Liver (tissue), 9 donors: ENCODE results near the gene SERPINI2. TPM values are rescaled to one million over a fixed set of nuclear protein-coding genes. Genes with fewer than 3 reads are reported as not detected.

ENCODE experiments used
- DNase-seq: peaks from one replicate; pipeline ENCODE4 v3.0.0-alpha.2; 2017; ENCODE audit warnings: low spot score
- H3K27ac ChIP-seq, 2 donors: one replicate each; pipeline ENCODE4 v1.7.0; 2013; ENCODE audit warnings: inconsistent platforms in 2 of 2, low read length in 2 of 2, control low read depth in 1 of 2, low read depth in 1 of 2, mild to moderate bottlenecking in 1 of 2
- H3K27me3 ChIP-seq, 4 donors: one replicate each; pipeline versions ENCODE4 v1.6.1 to v1.7.0; 2013; ENCODE audit warnings: low read length in 3 of 4, inconsistent platforms in 1 of 4, mild to moderate bottlenecking in 1 of 4, moderate library complexity in 1 of 4; ENCODE audit not compliant: control insufficient read depth in 4 of 4, insufficient read depth in 4 of 4
- H3K36me3 ChIP-seq, 4 donors: one replicate each; pipeline versions ENCODE4 v1.6.1 to v1.7.0; 2013; ENCODE audit warnings: low read length in 3 of 4, mild to moderate bottlenecking in 3 of 4, low read depth in 1 of 4, moderate library complexity in 1 of 4; ENCODE audit not compliant: control insufficient read depth in 4 of 4, insufficient read depth in 3 of 4
- H3K4me1 ChIP-seq, 4 donors: one replicate each; pipeline versions ENCODE4 v1.6.1 to v1.7.0; 2013; ENCODE audit warnings: low read length in 3 of 4, mild to moderate bottlenecking in 3 of 4, moderate library complexity in 1 of 4; ENCODE audit not compliant: control insufficient read depth in 4 of 4, insufficient read depth in 4 of 4
- H3K4me3 ChIP-seq, 3 donors: one replicate each; pipeline versions ENCODE4 v1.6.1 to v1.7.0; 2013; ENCODE audit warnings: low read length in 3 of 3, control low read depth in 1 of 3, low read depth in 1 of 3, mild to moderate bottlenecking in 1 of 3
- H3K9ac ChIP-seq, 2 donors: one replicate each; pipeline ENCODE4 v1.7.0; 2013; ENCODE audit warnings: low read length in 2 of 2, mild to moderate bottlenecking in 2 of 2, moderate library complexity in 2 of 2, control low read depth in 1 of 2, low read depth in 1 of 2
- H3K9me3 ChIP-seq, 4 donors: one replicate each; pipeline versions ENCODE4 v1.6.1 to v1.7.0; 2013; ENCODE audit warnings: low read length in 3 of 4; ENCODE audit not compliant: control insufficient read depth in 4 of 4
- EGR1 ChIP-seq, 2 donors: IDR thresholded peaks; 2 replicates each; pipeline ENCODE4 v1.6.1; 2016 to 2018; ENCODE audit warnings: antibody characterized with exemption in 2 of 2, low read depth in 2 of 2
- FOXA1 ChIP-seq: IDR thresholded peaks from 2 replicates; pipeline ENCODE4 v1.6.1; 2016; ENCODE audit warnings: antibody characterized with exemption
- FOXA2 ChIP-seq: IDR thresholded peaks from 2 replicates; pipeline ENCODE4 v1.6.1; 2016; ENCODE audit warnings: antibody characterized with exemption
- GABPA ChIP-seq, 2 donors: IDR thresholded peaks in 1 of 2; conservative IDR thresholded peaks in 1 of 2; 2 replicates each; pipeline ENCODE4 v1.6.1; 2016; ENCODE audit warnings: antibody characterized with exemption in 2 of 2, mild to moderate bottlenecking in 1 of 2, moderate library complexity in 1 of 2
- HNF4A ChIP-seq, 2 donors: conservative IDR thresholded peaks; 2 replicates each; pipeline ENCODE4 v1.6.1; 2016; ENCODE audit warnings: antibody characterized with exemption in 2 of 2, mild to moderate bottlenecking in 2 of 2
- HNF4G ChIP-seq: IDR thresholded peaks from 2 replicates; pipeline ENCODE4 v1.6.1; 2016; ENCODE audit warnings: antibody characterized with exemption
- JUND ChIP-seq, 2 donors: IDR thresholded peaks; 2 replicates each; pipeline ENCODE4 v1.6.1; 2016; ENCODE audit warnings: antibody characterized with exemption in 2 of 2
- RAD21 ChIP-seq, 2 donors: IDR thresholded peaks; 2 replicates each; pipeline ENCODE4 v1.6.1; 2016; ENCODE audit warnings: antibody characterized with exemption in 2 of 2, mild to moderate bottlenecking in 2 of 2
- RXRA ChIP-seq, 2 donors: IDR thresholded peaks; 2 replicates each; pipeline ENCODE4 v1.6.1; 2017 to 2018; ENCODE audit warnings: antibody characterized with exemption in 2 of 2, mild to moderate bottlenecking in 1 of 2
- SP1 ChIP-seq: IDR thresholded peaks from 2 replicates; pipeline ENCODE4 v1.6.1; 2018; ENCODE audit warnings: antibody characterized with exemption, mild to moderate bottlenecking
- TAF1 ChIP-seq: conservative IDR thresholded peaks from 2 replicates; pipeline ENCODE4 v1.6.1; 2016; ENCODE audit warnings: antibody characterized with exemption, mild to moderate bottlenecking
- YY1 ChIP-seq: IDR thresholded peaks from 2 replicates; pipeline ENCODE4 v1.6.1; 2016; ENCODE audit warnings: antibody characterized with exemption, mild to moderate bottlenecking
- WGBS: extraction: QIAGEN DNeasy Blood & Tissue Kit; methylation state at CpG from one replicate; pipeline ENCODE4 v1.1.7; 2013; 5-methylcytosine and 5-hydroxymethylcytosine counted together
- polyA plus RNA-seq, 2 donors: library from polyadenylated mRNA; stranded (reverse) in 1 of 2; unstranded in 1 of 2; fragments of 200-250 nt in 1 of 2; fragments of >200 nt in 1 of 2; fragmentation: Nextera tagmentation in 1 of 2; extraction: Ambion mirVana in 1 of 2; gene quantifications; one replicate each; pipeline versions ENCODE4 v1.2.1 to v1.2.3, GENCODE V29; 2013 to 2015
- total RNA-seq, 2 donors: library from RNA; depleted of rRNA; stranded (reverse); fragments of >200 nt; gene quantifications; one replicate each; pipeline ENCODE4 v1.2.3, GENCODE V29; 2014
- TF ChIP-seq, protein P1 (sequence below): IDR thresholded peaks from 2 replicates; pipeline ENCODE4 v1.6.1; 2016; ENCODE audit warnings: antibody characterized with exemption
- TF ChIP-seq, protein P2 (sequence below): IDR thresholded peaks from 2 replicates; pipeline ENCODE4 v1.6.1; 2016; ENCODE audit warnings: antibody characterized with exemption
- TF ChIP-seq, protein P3 (sequence below): IDR thresholded peaks from 2 replicates; pipeline ENCODE4 v1.6.1; 2016; ENCODE audit warnings: antibody characterized with exemption
- TF ChIP-seq, protein P4 (sequence below): IDR thresholded peaks from 2 replicates; pipeline ENCODE4 v1.6.1; 2016; ENCODE audit warnings: antibody characterized with exemption, mild to moderate bottlenecking
- TF ChIP-seq, protein P5 (sequence below): fragments of 150-350 bp; IDR thresholded peaks from 2 replicates; pipeline ENCODE4 v1.5.1; 2017; ENCODE audit warnings: improper control_type of control experiment, low read depth, low read length; ENCODE audit not compliant: missing input control
- donor health status: healthy.
- donor health status: healthy.
- donor health status: healthy.
- donor health status: healthy.
- donor health status: healthy.

SERPINI2 gene
- total and polyA plus RNA-seq, 4 donors: not detected

DNA sequence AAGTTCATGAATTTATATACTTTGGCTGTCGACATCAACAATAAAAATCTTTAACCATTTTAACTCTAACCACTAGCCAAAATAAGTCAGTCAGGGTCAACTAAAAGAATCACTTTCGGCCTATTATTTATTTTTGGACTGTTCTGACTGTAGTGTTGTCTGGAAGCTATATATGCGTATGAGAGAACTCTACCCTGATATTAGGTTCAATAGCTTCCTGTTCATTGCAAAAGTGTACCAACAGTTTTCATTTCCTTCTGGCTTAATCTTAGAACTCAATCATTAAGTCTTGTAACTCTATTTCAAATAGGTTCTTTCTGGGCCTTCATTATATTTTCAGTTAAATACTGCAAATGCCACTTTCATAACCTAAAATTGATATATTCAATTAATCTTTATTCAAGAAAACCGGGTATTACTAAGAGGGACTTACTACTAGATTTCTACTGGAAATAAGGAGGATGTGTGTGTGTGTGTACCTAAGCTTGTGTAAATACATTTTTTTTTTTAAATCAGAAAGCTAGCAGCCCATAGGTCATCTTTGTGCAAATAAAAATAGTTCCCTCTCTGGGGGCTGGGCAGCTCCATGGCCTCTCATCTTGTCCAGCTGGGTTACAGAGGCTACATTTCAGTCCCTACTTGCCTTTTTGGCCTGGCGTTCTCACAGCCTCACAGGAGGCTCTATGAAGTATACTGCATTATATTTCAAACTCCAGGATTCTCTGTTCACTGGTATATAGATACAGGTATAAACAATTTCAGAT, 5.8 kb downstream of the SERPINI2 start:
- Histone ChIP-seq H3K9me3 (no peaks in the 10 kb centered on the region), H3K36me3 (no peaks in the 10 kb centered on the region), H3K4me3 (no peak overlapping the region), H3K4me1 (peaks cover 0 to 2% (median 0%) of the 10 kb centered on the region in 4 donors), H3K27ac (no peak overlapping the region), H3K27me3 (no peaks in the 10 kb centered on the region), H3K9ac (no peak overlapping the region)
- TF ChIP-seq, protein P1, sequence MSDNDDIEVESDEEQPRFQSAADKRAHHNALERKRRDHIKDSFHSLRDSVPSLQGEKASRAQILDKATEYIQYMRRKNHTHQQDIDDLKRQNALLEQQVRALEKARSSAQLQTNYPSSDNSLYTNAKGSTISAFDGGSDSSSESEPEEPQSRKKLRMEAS: no peak
- no peak for TF ChIP-seq RXRA (IDR thresholded peaks at IDR 0.05)
- TF ChIP-seq RAD21 (IDR thresholded peaks at IDR 0.05): no peak
- TF ChIP-seq TAF1: no peak
- TF ChIP-seq, protein P2, sequence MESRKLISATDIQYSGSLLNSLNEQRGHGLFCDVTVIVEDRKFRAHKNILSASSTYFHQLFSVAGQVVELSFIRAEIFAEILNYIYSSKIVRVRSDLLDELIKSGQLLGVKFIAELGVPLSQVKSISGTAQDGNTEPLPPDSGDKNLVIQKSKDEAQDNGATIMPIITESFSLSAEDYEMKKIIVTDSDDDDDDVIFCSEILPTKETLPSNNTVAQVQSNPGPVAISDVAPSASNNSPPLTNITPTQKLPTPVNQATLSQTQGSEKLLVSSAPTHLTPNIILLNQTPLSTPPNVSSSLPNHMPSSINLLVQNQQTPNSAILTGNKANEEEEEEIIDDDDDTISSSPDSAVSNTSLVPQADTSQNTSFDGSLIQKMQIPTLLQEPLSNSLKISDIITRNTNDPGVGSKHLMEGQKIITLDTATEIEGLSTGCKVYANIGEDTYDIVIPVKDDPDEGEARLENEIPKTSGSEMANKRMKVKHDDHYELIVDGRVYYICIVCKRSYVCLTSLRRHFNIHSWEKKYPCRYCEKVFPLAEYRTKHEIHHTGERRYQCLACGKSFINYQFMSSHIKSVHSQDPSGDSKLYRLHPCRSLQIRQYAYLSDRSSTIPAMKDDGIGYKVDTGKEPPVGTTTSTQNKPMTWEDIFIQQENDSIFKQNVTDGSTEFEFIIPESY: no peak
- TF ChIP-seq SP1: no peak
- no peak for TF ChIP-seq EGR1 (IDR thresholded peaks at IDR 0.05; ENCODE audit: low read depth in 2 of 2)
- TF ChIP-seq, protein P3, sequence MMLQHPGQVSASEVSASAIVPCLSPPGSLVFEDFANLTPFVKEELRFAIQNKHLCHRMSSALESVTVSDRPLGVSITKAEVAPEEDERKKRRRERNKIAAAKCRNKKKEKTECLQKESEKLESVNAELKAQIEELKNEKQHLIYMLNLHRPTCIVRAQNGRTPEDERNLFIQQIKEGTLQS: no peak
- no peak for TF ChIP-seq FOXA2
- no peak for TF ChIP-seq HNF4A (conservative IDR thresholded peaks at IDR 0.05)
- no peak for TF ChIP-seq HNF4G
- 64% methylated on average over 5 of the region's 5 CpGs for WGBS
- DNase-seq: no peak

DNA sequence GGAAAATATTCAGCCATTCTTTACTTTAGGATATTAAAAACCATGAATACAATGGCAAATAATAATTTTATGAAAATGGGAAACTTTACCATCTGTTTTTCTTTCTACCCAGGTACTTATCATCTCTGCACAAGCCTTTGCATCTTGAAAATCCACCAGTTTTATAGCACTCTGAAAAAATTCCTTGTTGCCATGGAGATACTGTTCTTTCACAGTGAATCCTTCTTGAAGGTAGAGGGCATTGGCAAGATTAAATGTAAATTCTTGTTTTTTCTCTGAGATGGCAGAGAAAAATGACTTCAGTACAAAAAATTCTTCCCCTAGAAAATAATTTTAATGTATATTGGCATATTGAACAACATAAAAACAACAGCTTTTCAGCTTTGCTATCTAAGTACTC, 6.9 kb downstream of the SERPINI2 start:
- Histone ChIP-seq H3K27ac (no peak overlapping the region), H3K9ac (no peak overlapping the region), H3K4me1 (peaks cover 0 to 2% (median 0%) of the 10 kb centered on the region in 4 donors), H3K36me3 (no peaks in the 10 kb centered on the region), H3K4me3 (no peak overlapping the region), H3K27me3 (no peaks in the 10 kb centered on the region), H3K9me3 (no peaks in the 10 kb centered on the region)
- DNase-seq: no peak
- TF ChIP-seq SP1 (no peak), JUND (IDR thresholded peaks at IDR 0.05) (no peak), RAD21 (IDR thresholded peaks at IDR 0.05) (no peak), GABPA (IDR thresholded peaks at IDR 0.05 in 1 of 2, conservative IDR thresholded peaks at IDR 0.05 in 1 of 2) (no peak), HNF4G (no peak), FOXA2 (no peak), TAF1 (no peak), HNF4A (conservative IDR thresholded peaks at IDR 0.05) (no peak), FOXA1 (no peak), RXRA (IDR thresholded peaks at IDR 0.05) (no peak), YY1 (no peak), EGR1 (IDR thresholded peaks at IDR 0.05; ENCODE audit: low read depth in 2 of 2) (no peak)
- TF ChIP-seq, protein P4, sequence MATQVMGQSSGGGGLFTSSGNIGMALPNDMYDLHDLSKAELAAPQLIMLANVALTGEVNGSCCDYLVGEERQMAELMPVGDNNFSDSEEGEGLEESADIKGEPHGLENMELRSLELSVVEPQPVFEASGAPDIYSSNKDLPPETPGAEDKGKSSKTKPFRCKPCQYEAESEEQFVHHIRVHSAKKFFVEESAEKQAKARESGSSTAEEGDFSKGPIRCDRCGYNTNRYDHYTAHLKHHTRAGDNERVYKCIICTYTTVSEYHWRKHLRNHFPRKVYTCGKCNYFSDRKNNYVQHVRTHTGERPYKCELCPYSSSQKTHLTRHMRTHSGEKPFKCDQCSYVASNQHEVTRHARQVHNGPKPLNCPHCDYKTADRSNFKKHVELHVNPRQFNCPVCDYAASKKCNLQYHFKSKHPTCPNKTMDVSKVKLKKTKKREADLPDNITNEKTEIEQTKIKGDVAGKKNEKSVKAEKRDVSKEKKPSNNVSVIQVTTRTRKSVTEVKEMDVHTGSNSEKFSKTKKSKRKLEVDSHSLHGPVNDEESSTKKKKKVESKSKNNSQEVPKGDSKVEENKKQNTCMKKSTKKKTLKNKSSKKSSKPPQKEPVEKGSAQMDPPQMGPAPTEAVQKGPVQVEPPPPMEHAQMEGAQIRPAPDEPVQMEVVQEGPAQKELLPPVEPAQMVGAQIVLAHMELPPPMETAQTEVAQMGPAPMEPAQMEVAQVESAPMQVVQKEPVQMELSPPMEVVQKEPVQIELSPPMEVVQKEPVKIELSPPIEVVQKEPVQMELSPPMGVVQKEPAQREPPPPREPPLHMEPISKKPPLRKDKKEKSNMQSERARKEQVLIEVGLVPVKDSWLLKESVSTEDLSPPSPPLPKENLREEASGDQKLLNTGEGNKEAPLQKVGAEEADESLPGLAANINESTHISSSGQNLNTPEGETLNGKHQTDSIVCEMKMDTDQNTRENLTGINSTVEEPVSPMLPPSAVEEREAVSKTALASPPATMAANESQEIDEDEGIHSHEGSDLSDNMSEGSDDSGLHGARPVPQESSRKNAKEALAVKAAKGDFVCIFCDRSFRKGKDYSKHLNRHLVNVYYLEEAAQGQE: no peak
- TF ChIP-seq, protein P2: no peak
- TF ChIP-seq, protein P1: no peak
- TF ChIP-seq, protein P5, sequence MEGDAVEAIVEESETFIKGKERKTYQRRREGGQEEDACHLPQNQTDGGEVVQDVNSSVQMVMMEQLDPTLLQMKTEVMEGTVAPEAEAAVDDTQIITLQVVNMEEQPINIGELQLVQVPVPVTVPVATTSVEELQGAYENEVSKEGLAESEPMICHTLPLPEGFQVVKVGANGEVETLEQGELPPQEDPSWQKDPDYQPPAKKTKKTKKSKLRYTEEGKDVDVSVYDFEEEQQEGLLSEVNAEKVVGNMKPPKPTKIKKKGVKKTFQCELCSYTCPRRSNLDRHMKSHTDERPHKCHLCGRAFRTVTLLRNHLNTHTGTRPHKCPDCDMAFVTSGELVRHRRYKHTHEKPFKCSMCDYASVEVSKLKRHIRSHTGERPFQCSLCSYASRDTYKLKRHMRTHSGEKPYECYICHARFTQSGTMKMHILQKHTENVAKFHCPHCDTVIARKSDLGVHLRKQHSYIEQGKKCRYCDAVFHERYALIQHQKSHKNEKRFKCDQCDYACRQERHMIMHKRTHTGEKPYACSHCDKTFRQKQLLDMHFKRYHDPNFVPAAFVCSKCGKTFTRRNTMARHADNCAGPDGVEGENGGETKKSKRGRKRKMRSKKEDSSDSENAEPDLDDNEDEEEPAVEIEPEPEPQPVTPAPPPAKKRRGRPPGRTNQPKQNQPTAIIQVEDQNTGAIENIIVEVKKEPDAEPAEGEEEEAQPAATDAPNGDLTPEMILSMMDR: no peak
- TF ChIP-seq, protein P3: no peak
